GM18907 (cell line): ENCODE results near the gene TMEM131.

Experiments used
- ATAC-seq: cut with Tn5 transposase; IDR thresholded peaks from one replicate; pipeline ENCODE4 v1.9.1; 2021; ENCODE audit warnings: mild to moderate bottlenecking, moderate library complexity; ENCODE audit not compliant: unreplicated experiment

Gene TMEM131

GRCh38 chr2:97728091-97728731 lies 267.5 kb downstream of the TMEM131 start:
- ATAC-seq = no peak

DNA sequence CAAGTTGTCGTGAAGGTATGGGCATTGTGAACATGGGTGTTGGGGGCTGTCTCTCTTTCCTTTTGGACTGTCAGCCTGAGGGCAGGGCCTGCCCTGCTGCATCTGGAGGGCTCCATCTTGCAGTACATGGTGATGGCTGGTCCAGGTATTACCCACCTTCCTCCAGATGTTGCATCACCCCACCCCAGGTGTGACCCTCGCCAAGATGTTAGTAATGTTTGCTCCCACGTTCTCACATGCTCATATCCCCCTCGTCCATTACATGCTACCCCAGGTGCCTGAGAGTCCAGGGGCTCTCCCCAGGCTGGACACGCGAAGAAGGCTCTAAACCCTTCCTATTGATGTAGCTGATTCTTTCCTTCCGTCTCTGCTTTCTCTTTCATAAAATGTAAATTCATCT lies 268.5 kb downstream of the TMEM131 start:
- no peak for ATAC-seq

DNA sequence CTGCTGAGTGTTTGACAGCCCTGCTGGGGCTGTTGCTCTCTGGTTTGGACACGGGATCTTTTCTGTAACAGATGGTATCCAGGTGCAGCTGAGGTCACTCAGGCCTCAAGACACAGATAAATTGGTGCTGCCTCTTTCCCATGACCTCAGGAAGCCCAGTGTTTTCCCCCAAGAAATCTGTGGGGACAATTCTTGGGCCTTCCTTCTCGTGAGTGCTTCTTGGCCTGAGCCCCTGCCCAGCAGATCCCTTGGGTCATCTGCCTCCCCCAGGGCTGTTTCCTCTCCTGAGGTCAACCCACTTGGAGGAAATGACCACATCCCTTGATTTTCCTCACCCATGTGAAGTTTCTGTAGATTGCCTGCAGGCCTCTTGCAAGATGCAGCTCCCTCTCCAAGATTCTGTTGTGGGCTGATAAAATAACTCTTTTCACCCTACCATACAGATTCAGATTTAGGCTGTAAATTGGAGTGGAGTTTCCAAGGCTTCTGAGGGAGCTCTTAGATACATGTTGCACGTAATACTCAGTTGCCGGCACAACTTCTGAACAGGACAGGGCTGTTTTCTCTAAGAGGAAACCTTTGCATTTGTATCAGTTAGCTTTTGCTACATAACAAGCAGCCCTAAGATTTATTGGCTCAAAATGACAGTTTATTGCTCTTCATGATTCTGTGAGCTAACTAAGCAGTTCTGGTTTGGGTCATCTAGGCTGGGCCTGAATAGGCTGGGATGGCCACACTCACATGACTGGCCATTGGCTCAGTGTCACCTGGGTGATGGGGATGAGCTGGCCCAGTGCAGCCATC lies 269.3 kb downstream of the TMEM131 start:
- ATAC-seq = no peak

- no peak for ATAC-seq
These were observed 270.6 kb downstream of the TMEM131 start for GRCh38 chr2:97724946-97725688.

DNA sequence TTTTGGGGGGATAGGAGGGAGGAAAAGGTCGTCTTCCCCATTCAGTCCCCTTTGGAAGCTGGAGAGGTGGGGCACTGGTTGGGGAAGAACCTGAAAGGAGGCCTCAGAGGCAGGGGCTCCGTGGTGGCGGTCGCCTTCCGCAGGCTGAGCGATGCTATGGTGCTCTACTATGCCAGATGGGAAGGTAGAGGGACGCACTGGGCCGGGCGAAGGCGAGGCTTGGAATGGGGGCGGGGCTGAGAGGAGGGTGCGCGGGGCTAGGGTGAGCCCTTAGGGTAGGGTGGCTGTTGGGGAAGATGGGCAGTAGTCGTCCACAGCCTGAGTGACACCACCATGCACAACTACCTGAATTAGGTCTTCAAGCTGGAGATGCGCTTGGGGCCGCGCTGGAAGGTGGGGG lies 271.2 kb downstream of the TMEM131 start:
- ATAC-seq = no peak

DNA sequence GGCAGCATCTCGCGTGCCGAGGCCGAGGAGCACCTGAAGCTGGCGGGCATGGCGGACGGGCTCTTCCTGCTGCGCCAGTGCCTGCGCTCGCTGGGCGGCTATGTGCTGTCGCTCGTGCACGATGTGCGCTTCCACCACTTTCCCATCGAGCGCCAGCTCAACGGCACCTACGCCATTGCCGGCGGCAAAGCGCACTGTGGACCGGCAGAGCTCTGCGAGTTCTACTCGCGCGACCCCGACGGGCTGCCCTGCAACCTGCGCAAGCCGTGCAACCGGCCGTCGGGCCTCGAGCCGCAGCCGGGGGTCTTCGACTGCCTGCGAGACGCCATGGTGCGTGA lies 271.7 kb downstream of the TMEM131 start:
- no peak for ATAC-seq

- ATAC-seq = no peak
These were observed 272.3 kb downstream of the TMEM131 start for GRCh38 chr2:97723156-97724072.

GRCh38 chr2:97722227-97722626 lies 273.5 kb downstream of the TMEM131 start:
- no peak for ATAC-seq

DNA sequence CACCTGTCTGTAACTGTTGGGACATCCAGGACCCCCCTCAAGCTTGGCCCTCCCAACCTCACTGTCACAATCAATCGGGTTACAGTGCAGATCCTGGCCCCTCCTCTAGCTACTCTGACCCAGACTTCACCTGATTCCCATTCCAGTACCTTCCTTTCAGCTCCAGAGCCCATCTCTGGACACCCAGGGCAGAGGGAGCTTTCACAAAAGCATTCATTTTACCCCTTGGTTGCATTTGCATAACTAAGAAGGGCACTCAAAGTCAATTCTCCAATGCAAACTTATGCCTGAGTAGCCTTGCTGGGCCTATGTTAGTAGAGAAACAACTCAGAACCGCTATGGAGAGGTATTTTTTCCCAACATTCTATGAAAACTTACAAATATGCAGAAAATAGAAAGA lies 275.0 kb downstream of the TMEM131 start:
- ATAC-seq = no peak

DNA sequence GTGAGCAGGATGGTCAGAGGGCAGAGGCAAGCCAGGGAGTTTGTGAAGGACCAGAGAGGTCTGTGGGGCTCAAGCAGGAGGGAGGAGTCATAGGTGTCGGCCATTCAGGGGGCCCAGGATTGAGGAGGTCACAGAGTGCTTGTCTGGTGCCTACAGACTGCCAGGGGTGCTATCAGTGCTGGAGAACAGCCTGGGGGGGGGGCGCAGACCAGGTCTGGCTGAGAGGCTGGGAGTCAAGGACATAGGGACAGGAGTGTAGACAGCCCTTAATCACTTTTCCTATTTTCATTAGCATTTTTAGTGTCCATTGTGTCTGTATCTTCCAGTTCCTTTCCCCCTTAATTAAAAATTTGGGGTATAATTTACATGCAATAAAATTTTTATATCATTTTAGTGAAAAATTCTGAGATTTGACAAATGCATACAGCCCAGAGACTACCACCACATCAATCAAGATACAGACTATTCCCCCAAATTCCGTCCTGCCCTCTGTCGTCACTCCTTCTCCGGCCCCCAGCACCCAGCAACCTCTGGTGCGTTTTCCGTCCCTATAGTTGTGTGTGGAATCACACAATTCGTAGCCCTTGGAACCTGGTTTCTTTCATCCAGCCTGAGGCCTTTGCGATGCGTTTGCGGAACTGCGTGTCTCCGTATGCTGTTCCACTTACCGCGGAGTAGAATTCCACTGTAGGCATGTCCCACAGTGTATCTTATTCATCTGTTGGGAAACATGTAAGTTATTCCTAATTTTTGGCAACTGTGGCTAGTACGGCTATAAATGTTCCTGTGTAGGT lies 276.2 kb downstream of the TMEM131 start:
- ATAC-seq = no peak

DNA sequence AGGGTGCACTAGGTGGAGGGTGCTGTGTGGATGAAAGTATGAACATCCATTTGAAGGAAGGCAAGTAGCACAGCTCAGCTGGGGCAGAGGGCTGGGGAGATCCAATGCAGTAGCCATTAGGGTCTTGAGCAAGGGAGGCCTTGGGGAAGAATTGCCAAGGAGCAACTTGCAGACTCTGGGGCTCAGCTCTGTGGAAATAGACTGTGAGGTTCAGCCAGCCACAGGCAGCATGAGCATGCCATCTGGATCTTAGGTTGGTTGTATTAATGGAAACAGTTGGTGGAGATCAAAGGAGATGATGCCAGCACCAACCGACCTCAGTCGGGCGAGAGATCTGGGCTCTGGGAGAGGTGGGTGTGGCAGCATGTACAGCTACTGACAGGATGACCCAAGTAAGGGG lies 276.8 kb downstream of the TMEM131 start:
- ATAC-seq = peak; percentile 22

DNA sequence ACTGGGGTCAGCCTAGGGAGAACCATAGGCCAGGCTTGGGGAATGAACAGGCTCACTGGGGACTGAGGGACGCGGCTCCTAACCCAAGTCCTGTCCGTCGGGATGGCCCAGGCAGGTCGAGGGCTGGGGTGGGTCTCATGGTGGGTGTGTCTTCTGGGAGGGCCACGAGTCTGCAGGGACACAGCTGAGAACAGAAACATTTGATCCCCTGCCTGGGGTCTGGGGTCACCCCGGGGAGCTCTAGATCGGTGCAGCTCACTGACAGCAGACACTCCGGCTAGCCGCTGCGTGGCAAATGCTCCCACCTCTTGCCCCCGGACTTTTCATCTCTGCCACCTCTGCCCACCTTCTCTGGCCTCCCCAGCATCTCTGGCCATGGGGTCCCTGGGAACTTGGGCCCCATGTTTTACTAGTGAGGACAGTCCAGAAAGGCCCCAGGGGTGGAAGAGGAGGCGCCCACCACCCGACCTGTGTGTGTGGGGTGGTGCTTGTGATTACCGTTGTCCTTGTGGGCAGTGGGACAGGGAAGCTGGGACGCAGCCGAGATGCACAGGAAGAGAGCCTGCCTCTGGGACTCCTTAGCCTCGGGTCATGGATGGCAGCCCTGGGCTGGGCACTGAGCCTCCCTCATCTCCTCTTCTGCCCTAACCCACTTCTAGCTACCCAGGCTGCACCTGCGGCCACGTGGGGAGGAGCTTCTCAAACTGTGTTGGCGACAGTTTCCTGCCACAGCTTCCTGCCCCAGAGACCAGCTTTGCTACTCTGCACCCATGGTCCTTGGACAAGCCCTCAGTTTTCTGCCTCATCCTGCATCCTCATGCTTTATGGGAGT lies 277.5 kb downstream of the TMEM131 start:
- ATAC-seq = peak; percentile 74

DNA sequence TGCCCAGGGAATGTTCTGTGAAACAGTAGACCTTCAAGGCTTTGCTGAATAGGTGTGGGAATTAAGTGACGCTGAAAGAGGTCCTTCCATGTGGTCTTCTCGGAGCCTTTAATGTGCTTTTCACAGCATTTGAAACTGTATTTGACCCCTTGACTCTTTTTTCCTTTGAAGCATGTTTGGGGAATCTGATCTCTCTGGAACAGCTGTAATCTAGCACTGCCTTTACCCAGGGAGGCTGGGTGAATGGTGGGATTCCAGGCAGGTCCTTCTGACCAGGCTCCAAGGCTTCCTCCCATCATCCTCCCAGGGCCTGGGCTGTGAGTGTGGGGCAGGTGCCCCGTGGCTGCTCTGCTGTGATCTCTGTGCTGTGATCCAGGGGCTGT lies 278.1 kb downstream of the TMEM131 start:
- ATAC-seq = no peak

GRCh38 chr2:97716695-97717612 lies 278.8 kb downstream of the TMEM131 start:
- no peak for ATAC-seq

- ATAC-seq = no peak
These were observed 279.6 kb downstream of the TMEM131 start for GRCh38 chr2:97715951-97716694.

GRCh38 chr2:97714950-97715652 lies 280.6 kb downstream of the TMEM131 start:
- no peak for ATAC-seq
